ENCODE data around the gene SDHAF3. TPM values are rescaled to one million over a fixed set of nuclear protein-coding genes. Genes with fewer than 3 reads are reported as not detected.
"Not testable (repeated sequence)": the region's sequence is repeated elsewhere in the genome, so short reads cannot be mapped to it uniquely, and the experiment has no call there.

SDHAF3 gene
- total RNA-seq, 4 donors from 2014 or later: 5.6 to 14.7 (median 12.4) TPM

- H3K4me1 ChIP-seq: no peaks in the 10 kb centered on the region
- no peak for DNase-seq
- TF ChIP-seq POLR2A (IDR thresholded peaks at IDR 0.05): no peak
- no peak for TF ChIP-seq CTCF (IDR thresholded peaks at IDR 0.05)
- H3K4me3 ChIP-seq: no peak overlapping the region
- no peaks in the 10 kb centered on the region for H3K27me3 ChIP-seq
- intact Hi-C loops (cut with DNase I; ENCODE audit: low total_unique reads): no loop called here
- H3K36me3 ChIP-seq: no peaks in the 10 kb centered on the region
- H3K27ac ChIP-seq: no peak overlapping the region
- H3K9me3 ChIP-seq: no peaks in the 10 kb centered on the region
Measured at GRCh38 chr7:97167176-97167575, 49.7 kb downstream of the SDHAF3 start.

GRCh38 chr7:97167749-97168148 is 50.3 kb downstream of the SDHAF3 start:
- H3K27me3 ChIP-seq: no peaks in the 10 kb centered on the region
- TF ChIP-seq CTCF (IDR thresholded peaks at IDR 0.05) (no peak), POLR2A (IDR thresholded peaks at IDR 0.05) (no peak)
- intact Hi-C loops (cut with DNase I; ENCODE audit: low total_unique reads): no loop called here

GRCh38 chr7:97174303-97174702 is 56.8 kb downstream of the SDHAF3 start:
- Histone ChIP-seq H3K4me1 (no peaks in the 10 kb centered on the region), H3K36me3 (no peaks in the 10 kb centered on the region), H3K27ac (no peak overlapping the region), H3K9me3 (no peaks in the 10 kb centered on the region), H3K27me3 (no peaks in the 10 kb centered on the region), H3K4me3 (no peak overlapping the region)
- intact Hi-C loops (cut with DNase I; ENCODE audit: low total_unique reads): no loop called here
- no peak for TF ChIP-seq POLR2A (IDR thresholded peaks at IDR 0.05)
- no peak for TF ChIP-seq CTCF (IDR thresholded peaks at IDR 0.05)
- no peak for DNase-seq

More at GRCh38 chr7:97167749-97168148, 50.3 kb downstream of the SDHAF3 start:
- Histone ChIP-seq H3K9me3 (no peaks in the 10 kb centered on the region), H3K27ac (no peak overlapping the region), H3K36me3 (no peaks in the 10 kb centered on the region), H3K4me3 (no peak overlapping the region), H3K4me1 (no peaks in the 10 kb centered on the region)
- no peak for DNase-seq

GRCh38 chr7:97179454-97180104 is 62.1 kb downstream of the SDHAF3 start:
- Histone ChIP-seq H3K36me3 (no peaks in the 10 kb centered on the region), H3K4me3 (no peak overlapping the region), H3K27me3 (no peaks in the 10 kb centered on the region), H3K27ac (no peak overlapping the region), H3K9me3 (no peaks in the 10 kb centered on the region), H3K4me1 (no peaks in the 10 kb centered on the region)
- intact Hi-C loops (cut with DNase I; ENCODE audit: low total_unique reads): no loop called here
- TF ChIP-seq CTCF (IDR thresholded peaks at IDR 0.05): peak; percentile 37 to 63 (median 55)
- TF ChIP-seq POLR2A (IDR thresholded peaks at IDR 0.05): no peak
- DNase-seq: peak; percentile 16 to 22

- H3K36me3 ChIP-seq: no peaks in the 10 kb centered on the region
- no peak overlapping the region for H3K27ac ChIP-seq
- H3K27me3 ChIP-seq: no peaks in the 10 kb centered on the region
- no peaks in the 10 kb centered on the region for H3K9me3 ChIP-seq
- no peak for DNase-seq
- intact Hi-C loops (cut with DNase I; ENCODE audit: low total_unique reads): no loop called here
- H3K4me3 ChIP-seq: no peak overlapping the region
- H3K4me1 ChIP-seq: no peaks in the 10 kb centered on the region
- TF ChIP-seq POLR2A (IDR thresholded peaks at IDR 0.05): no peak
- no peak for TF ChIP-seq CTCF (IDR thresholded peaks at IDR 0.05)
Measured at GRCh38 chr7:97187067-97187466, 69.6 kb downstream of the SDHAF3 start.

GRCh38 chr7:97196174-97196573 is 78.7 kb downstream of the SDHAF3 start:
- H3K9me3 ChIP-seq; H3K36me3 ChIP-seq; H3K4me3 ChIP-seq; H3K27me3 ChIP-seq; H3K4me1 ChIP-seq; intact Hi-C loops (cut with DNase I; ENCODE audit: low total_unique reads); H3K27ac ChIP-seq; DNase-seq: not testable (repeated sequence)
